Keratinocyte (primary cell): ENCODE measurements around the gene BANK1. TPM values are rescaled to one million over a fixed set of nuclear protein-coding genes. Genes with fewer than 3 reads are reported as not detected.

Source experiments
- DNase-seq: peaks from one replicate; pipeline ENCODE4 v3.0.0-alpha.2; 2011; ENCODE audit warnings: low read depth, missing footprints, low spot score
- FAIRE-seq: peaks from 2 replicates; lab custom pipeline; 2011; peaks lifted over from hg19 to GRCh38; lab: Jason Lieb, UNC
- H2AFZ ChIP-seq: 2 replicates; pipeline ENCODE4 v1.6.0; 2012; ENCODE audit warnings: low read length, control low read depth, inconsistent platforms; ENCODE audit not compliant: control insufficient read depth
- H3K27ac ChIP-seq: 2 replicates; pipeline ENCODE4 v1.5.1; 2011; ENCODE audit warnings: low read length; ENCODE audit not compliant: control insufficient read depth, insufficient read depth
- H3K27me3 ChIP-seq: 3 replicates; pipeline ENCODE4 v1.6.0; 2011; ENCODE audit warnings: low read length; ENCODE audit not compliant: control insufficient read depth, insufficient read depth; ENCODE audit errors: extremely low read depth
- H3K36me3 ChIP-seq, 2 experiments: 2 replicates in 1 of 2; 3 replicates in 1 of 2; pipeline ENCODE4 v1.5.1; 2011; ENCODE audit warnings: low read length in 2 of 2, mild to moderate bottlenecking in 1 of 2; ENCODE audit not compliant: control insufficient read depth in 2 of 2, insufficient read depth in 2 of 2; ENCODE audit errors: extremely low read depth in 1 of 2
- H3K4me1 ChIP-seq: 3 replicates; pipeline ENCODE4 v1.5.1; 2011; ENCODE audit warnings: low read length; ENCODE audit not compliant: control insufficient read depth, insufficient read depth; ENCODE audit errors: extremely low read depth
- H3K4me2 ChIP-seq: 3 replicates; pipeline ENCODE4 v1.6.0; 2011; ENCODE audit warnings: low read depth, low read length; ENCODE audit not compliant: control insufficient read depth, insufficient read depth; ENCODE audit errors: extremely low read depth
- H3K4me3 ChIP-seq, 3 experiments: fragments of 200-600 bp in 1 of 3; sonication (generic) in 1 of 3; 2 replicates in 2 of 3; 3 replicates in 1 of 3; pipeline ENCODE4 v1.5.1; 2011 to 2016; ENCODE audit warnings: low read length in 3 of 3, mild to moderate bottlenecking in 3 of 3, control low read depth in 2 of 3, inconsistent platforms in 1 of 3, low read depth in 1 of 3, mixed read lengths in 1 of 3, mixed run types in 1 of 3, moderate library complexity in 1 of 3; ENCODE audit not compliant: control insufficient read depth in 2 of 3, insufficient read depth in 2 of 3; ENCODE audit errors: extremely low read depth in 1 of 3
- H3K79me2 ChIP-seq: 2 replicates; pipeline ENCODE4 v1.6.0; 2012; ENCODE audit warnings: low read length; ENCODE audit not compliant: control insufficient read depth, insufficient read depth
- H3K9ac ChIP-seq: 3 replicates; pipeline ENCODE4 v1.6.0; 2011; ENCODE audit warnings: low read length; ENCODE audit not compliant: control insufficient read depth, insufficient read depth; ENCODE audit errors: extremely low read depth
- H3K9me1 ChIP-seq: 3 replicates; pipeline ENCODE4 v1.6.0; 2011; ENCODE audit warnings: low read length; ENCODE audit not compliant: control insufficient read depth, insufficient read depth; ENCODE audit errors: extremely low read depth
- H3K9me3 ChIP-seq: 2 replicates; pipeline ENCODE4 v1.5.1; 2012; ENCODE audit warnings: low read depth, low read length; ENCODE audit not compliant: control insufficient read depth
- H4K20me1 ChIP-seq: 3 replicates; pipeline ENCODE4 v1.6.0; 2011; ENCODE audit warnings: low read length; ENCODE audit not compliant: control insufficient read depth, insufficient read depth; ENCODE audit errors: extremely low read depth
- EZH2 ChIP-seq: IDR thresholded peaks from one replicate; pipeline ENCODE4 v1.6.1; 2012; ENCODE audit warnings: inconsistent platforms, mild to moderate bottlenecking, low read length, moderate library complexity
- dilution Hi-C: fragments of 300-500 bp; cut with MboI; formaldehyde crosslinking; loops from one replicate; pipeline ENCODE4 v1.7.0; 2020; ENCODE audit warnings: low sequenced_read_pairs; ENCODE audit not compliant: extremely low pct_ligation_motif_present
- polyA plus RNA-seq, 5 experiments: library from polyadenylated mRNA; depleted of rRNA in 3 of 5; stranded (reverse) in 3 of 5; stranded (forward) in 1 of 5; unstranded in 1 of 5; fragments of >200 nt; gene quantifications; 1 replicate in 1 of 5; 2 replicates in 3 of 5; 3 replicates in 1 of 5; pipeline versions ENCODE4 v1.2.1 to v1.2.3, GENCODE V29; 2011 to 2012; ENCODE audit warnings: missing spikeins in 2 of 5, low read depth in 1 of 5, low replicate concordance in 1 of 5
- TF ChIP-seq, protein P1 (sequence below), 3 experiments: IDR thresholded peaks in 1 of 3; conservative IDR thresholded peaks in 1 of 3; optimal IDR thresholded peaks in 1 of 3; 2 replicates in 2 of 3; 3 replicates in 1 of 3; pipeline versions ENCODE3 to v1.5.1; 2011; ENCODE audit warnings: low read length in 3 of 3, mild to moderate bottlenecking in 3 of 3, moderate library complexity in 2 of 3, control low read depth in 1 of 3, inconsistent platforms in 1 of 3; ENCODE audit not compliant: insufficient read depth in 2 of 3; ENCODE audit errors: extremely low read depth in 1 of 3

BANK1 gene
- polyA plus RNA-seq, 1 donor (not counting 4 experiments of a cell fraction or from before 2014, with no cell fraction given), result 0.25 TPM

DNA sequence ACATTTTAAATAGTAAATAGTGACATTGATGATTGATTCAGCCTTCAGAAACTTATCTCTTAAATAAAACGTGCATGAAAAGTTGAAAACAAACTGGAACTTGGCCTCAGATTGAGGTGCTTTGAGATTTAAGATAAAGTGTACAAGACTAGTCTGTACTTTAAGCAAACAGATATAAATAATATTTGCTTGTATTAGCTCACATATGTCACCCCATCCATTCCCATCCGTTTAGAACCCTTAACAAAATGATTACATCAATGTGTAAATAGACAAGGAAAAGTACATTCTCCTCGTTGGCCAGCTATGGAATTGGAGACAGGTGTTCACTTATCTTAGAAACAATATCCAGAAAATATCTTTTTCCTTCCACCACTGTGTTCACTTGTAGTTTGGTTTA lies 130.8 kb downstream of the BANK1 start:
- Histone ChIP-seq H3K9me1 (no peaks in the 10 kb centered on the region), H3K27me3 (no peaks in the 10 kb centered on the region), H3K4me2 (no peak overlapping the region), H3K27ac (no peak overlapping the region), H3K9ac (no peak overlapping the region), H3K79me2 (no peaks in the 10 kb centered on the region), H3K4me1 (no peaks in the 10 kb centered on the region), H2AFZ (no peak overlapping the region), H3K4me3 (no peak overlapping the region), H4K20me1 (no peaks in the 10 kb centered on the region), H3K36me3 (no peaks in the 10 kb centered on the region), H3K9me3 (no peaks in the 10 kb centered on the region)
- FAIRE-seq (no peak), DNase-seq (no peak)
- dilution Hi-C loops, result no loop called here
- TF ChIP-seq, protein P1, sequence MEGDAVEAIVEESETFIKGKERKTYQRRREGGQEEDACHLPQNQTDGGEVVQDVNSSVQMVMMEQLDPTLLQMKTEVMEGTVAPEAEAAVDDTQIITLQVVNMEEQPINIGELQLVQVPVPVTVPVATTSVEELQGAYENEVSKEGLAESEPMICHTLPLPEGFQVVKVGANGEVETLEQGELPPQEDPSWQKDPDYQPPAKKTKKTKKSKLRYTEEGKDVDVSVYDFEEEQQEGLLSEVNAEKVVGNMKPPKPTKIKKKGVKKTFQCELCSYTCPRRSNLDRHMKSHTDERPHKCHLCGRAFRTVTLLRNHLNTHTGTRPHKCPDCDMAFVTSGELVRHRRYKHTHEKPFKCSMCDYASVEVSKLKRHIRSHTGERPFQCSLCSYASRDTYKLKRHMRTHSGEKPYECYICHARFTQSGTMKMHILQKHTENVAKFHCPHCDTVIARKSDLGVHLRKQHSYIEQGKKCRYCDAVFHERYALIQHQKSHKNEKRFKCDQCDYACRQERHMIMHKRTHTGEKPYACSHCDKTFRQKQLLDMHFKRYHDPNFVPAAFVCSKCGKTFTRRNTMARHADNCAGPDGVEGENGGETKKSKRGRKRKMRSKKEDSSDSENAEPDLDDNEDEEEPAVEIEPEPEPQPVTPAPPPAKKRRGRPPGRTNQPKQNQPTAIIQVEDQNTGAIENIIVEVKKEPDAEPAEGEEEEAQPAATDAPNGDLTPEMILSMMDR (optimal IDR thresholded peaks at IDR 0.05 in 1 of 3, IDR thresholded peaks at IDR 0.05 in 1 of 3, conservative IDR thresholded peaks at IDR 0.05 in 1 of 3; ENCODE audit: extremely low read depth in 1 of 3, insufficient read depth in 2 of 3, low read length in 3 of 3), result no peak
- TF ChIP-seq EZH2, result no peak

DNA sequence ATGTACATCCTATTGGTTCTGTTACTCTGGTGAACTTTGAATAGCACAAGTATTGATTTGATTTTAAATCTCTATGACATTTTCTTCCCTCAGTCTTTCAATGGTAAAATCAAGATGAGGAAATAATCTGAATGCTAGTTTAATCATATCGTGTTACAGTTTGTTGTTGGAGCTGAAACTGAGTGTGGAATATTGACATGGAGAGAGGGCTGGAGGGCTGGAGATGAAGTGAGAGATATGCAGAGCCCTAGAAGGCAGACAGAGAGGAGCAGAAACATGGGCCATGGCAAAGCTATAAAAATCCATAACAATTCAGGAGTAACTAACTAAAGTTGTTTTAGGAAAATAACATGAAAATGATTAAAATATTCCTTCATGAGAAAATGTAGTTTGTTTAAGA lies 141.1 kb downstream of the BANK1 start:
- Histone ChIP-seq H4K20me1 (no peaks in the 10 kb centered on the region), H3K36me3 (no peaks in the 10 kb centered on the region), H3K9me1 (no peaks in the 10 kb centered on the region), H3K4me3 (no peak overlapping the region), H3K79me2 (no peaks in the 10 kb centered on the region), H3K27ac (no peak overlapping the region), H3K4me2 (no peak overlapping the region), H3K27me3 (no peaks in the 10 kb centered on the region), H3K9ac (no peak overlapping the region), H2AFZ (no peak overlapping the region), H3K9me3 (no peaks in the 10 kb centered on the region), H3K4me1 (no peaks in the 10 kb centered on the region)
- no peak for DNase-seq
- FAIRE-seq, result no peak
- dilution Hi-C loops, result no loop called here
- TF ChIP-seq, protein P1 (optimal IDR thresholded peaks at IDR 0.05 in 1 of 3, IDR thresholded peaks at IDR 0.05 in 1 of 3, conservative IDR thresholded peaks at IDR 0.05 in 1 of 3; ENCODE audit: extremely low read depth in 1 of 3, insufficient read depth in 2 of 3, low read length in 3 of 3), result no peak
- TF ChIP-seq EZH2, result no peak
